Stimulated activated CD8-positive, alpha-beta memory T cell treated with anti-CD3 and anti-CD28 coated beads, Interleukin-4, amount 100 ng/mL, for 4 hours (primary cell): ENCODE results near the gene C9orf50.

Source experiments
- DNase-seq, 2 donors: peaks; one replicate each; pipeline ENCODE4 v3.0.0-alpha.2; 2020; ENCODE audit warnings: low read depth in 2 of 2, low spot score in 1 of 2

The C9orf50 gene

GRCh38 chr9:129571298-129572051 lies 49.4 kb downstream of the C9orf50 start:
- DNase-seq: no peak

- DNase-seq: no peak
Observed at GRCh38 chr9:129570450-129571297, 50.2 kb downstream of the C9orf50 start.

GRCh38 chr9:129569502-129570449 lies 51.1 kb downstream of the C9orf50 start:
- DNase-seq: no peak

GRCh38 chr9:129568560-129569501 lies 52.1 kb downstream of the C9orf50 start:
- no peak for DNase-seq

- no peak for DNase-seq
Observed at GRCh38 chr9:129567842-129568559, 52.9 kb downstream of the C9orf50 start.

GRCh38 chr9:129567329-129567728 lies 53.6 kb downstream of the C9orf50 start:
- no peak for DNase-seq

GRCh38 chr9:129566563-129567266 lies 54.2 kb downstream of the C9orf50 start:
- DNase-seq: no peak

GRCh38 chr9:129562917-129563316 lies 58.0 kb downstream of the C9orf50 start:
- DNase-seq: no peak

- DNase-seq: no peak
Observed at GRCh38 chr9:129562514-129562913, 58.4 kb downstream of the C9orf50 start.
